Stimulated activated naive CD8-positive, alpha-beta T cell treated with anti-CD3 and anti-CD28 coated beads, Interleukin-15, amount 100 ng/mL, for 72 hours (primary cell): Measurements from ENCODE around the gene ADAMTSL2.
A peak's percentile ranks its signal among the peaks of the same experiment; 100 is the strongest.
"Not testable (repeated sequence)": the region's sequence is repeated elsewhere in the genome, so short reads cannot be mapped to it uniquely, and the experiment has no call there.

Experiments used
- ATAC-seq: fragments of 150-1000 bp; cut with Tn5 transposase; 2 replicates; pipeline ENCODE4 v1.10.0; 2021; ENCODE audit warnings: mild to moderate bottlenecking, moderate library complexity
- DNase-seq, 2 donors: peaks; one replicate each; pipeline ENCODE4 v3.0.0; 2021 to 2022
- H3K27ac Mint-ChIP-seq, 2 donors: one replicate each; pipeline ENCODE4 v1.8.0; 2022; ENCODE audit warnings: mild to moderate bottlenecking in 2 of 2, mixed read lengths in 2 of 2, moderate library complexity in 2 of 2
- H3K27me3 Mint-ChIP-seq: one replicate; pipeline ENCODE4 v1.8.0; 2022; ENCODE audit warnings: mixed read lengths
- H3K4me1 Mint-ChIP-seq: one replicate; pipeline ENCODE4 v1.8.0; 2022; ENCODE audit warnings: mild to moderate bottlenecking, mixed read lengths
- H3K4me3 Mint-ChIP-seq, 2 donors: one replicate each; pipeline ENCODE4 v1.8.0; 2022; ENCODE audit warnings: mild to moderate bottlenecking in 2 of 2, mixed read lengths in 2 of 2, moderate library complexity in 1 of 2
- H3K9me3 Mint-ChIP-seq, 2 donors: one replicate each; pipeline ENCODE4 v1.8.0; 2022; ENCODE audit warnings: mixed read lengths in 2 of 2

ADAMTSL2 gene

DNA sequence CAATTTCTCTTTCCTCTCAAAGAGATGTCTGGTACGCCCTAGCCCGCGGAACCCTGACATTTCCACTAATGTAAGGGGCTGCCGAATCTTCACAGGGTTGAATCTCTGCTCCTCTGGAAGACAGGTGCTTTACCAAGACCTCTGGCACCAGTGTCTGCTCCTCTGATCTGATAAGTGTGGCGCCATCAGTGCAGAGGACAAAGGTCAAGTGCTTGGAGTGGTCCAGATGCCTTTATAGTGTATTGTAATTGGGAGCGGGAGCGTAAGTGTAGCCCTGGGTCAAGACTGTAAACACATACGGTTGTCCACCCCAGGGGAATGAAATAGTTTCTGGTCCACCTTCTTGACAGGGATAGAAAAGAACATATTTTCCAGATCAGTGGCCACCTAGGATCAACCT lies 17.7 kb downstream of the ADAMTSL2 start:
- no peaks in the 10 kb centered on the region for H3K27me3 Mint-ChIP-seq
- H3K9me3 Mint-ChIP-seq, result no peaks in the 10 kb centered on the region
- no peak overlapping the region for H3K27ac Mint-ChIP-seq
- H3K4me3 Mint-ChIP-seq, result no peak overlapping the region
- H3K4me1 Mint-ChIP-seq, result no peaks in the 10 kb centered on the region
- ATAC-seq (no peak), DNase-seq (no peak)

DNA sequence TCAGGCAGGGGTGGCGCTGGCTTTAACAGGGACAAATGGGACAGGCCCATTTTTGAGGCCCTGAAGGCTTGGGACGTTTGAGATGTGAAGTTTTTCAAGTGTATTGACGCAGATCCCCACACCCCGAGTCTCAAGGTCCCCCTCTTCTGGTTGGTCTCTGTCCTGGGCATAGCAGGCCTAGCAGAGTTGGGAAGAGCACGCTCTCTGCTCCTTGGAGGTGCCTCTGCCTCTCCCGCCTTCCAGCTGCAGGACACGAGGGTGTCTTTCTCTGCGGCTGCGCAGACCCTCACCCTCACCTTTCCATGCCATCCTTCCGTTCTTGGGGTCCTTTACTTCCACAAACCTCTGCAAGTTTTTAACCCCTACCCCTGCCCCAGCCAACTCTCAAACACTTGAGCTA lies 18.6 kb downstream of the ADAMTSL2 start:
- ATAC-seq (no peak), DNase-seq (no peak)
- H3K27ac Mint-ChIP-seq, result peak overlapping the region in 1 of 2 donors; percentile 52
- H3K27me3 Mint-ChIP-seq, result no peaks in the 10 kb centered on the region
- H3K4me3 Mint-ChIP-seq, result no peak overlapping the region
- no peaks in the 10 kb centered on the region for H3K9me3 Mint-ChIP-seq
- peaks cover 4% of the 10 kb centered on the region for H3K4me1 Mint-ChIP-seq

GRCh38 chr9:133553973-133554713 lies 19.6 kb downstream of the ADAMTSL2 start:
- peaks cover 8% of the 10 kb centered on the region for H3K27me3 Mint-ChIP-seq
- H3K4me3 Mint-ChIP-seq, result no peak overlapping the region
- H3K9me3 Mint-ChIP-seq, result no peaks in the 10 kb centered on the region
- DNase-seq (no peak), ATAC-seq (no peak)
- H3K4me1 Mint-ChIP-seq, result peaks cover 15% of the 10 kb centered on the region
- H3K27ac Mint-ChIP-seq, result no peak overlapping the region

- H3K4me1 Mint-ChIP-seq, result peaks cover 15% of the 10 kb centered on the region
- H3K27me3 Mint-ChIP-seq, result peaks cover 8% of the 10 kb centered on the region
- H3K27ac Mint-ChIP-seq, result no peak overlapping the region
- DNase-seq, result no peak
- no peak for ATAC-seq
- H3K4me3 Mint-ChIP-seq, result no peak overlapping the region
- H3K9me3 Mint-ChIP-seq, result no peaks in the 10 kb centered on the region
Observed at GRCh38 chr9:133554729-133555128, 20.2 kb downstream of the ADAMTSL2 start.

DNA sequence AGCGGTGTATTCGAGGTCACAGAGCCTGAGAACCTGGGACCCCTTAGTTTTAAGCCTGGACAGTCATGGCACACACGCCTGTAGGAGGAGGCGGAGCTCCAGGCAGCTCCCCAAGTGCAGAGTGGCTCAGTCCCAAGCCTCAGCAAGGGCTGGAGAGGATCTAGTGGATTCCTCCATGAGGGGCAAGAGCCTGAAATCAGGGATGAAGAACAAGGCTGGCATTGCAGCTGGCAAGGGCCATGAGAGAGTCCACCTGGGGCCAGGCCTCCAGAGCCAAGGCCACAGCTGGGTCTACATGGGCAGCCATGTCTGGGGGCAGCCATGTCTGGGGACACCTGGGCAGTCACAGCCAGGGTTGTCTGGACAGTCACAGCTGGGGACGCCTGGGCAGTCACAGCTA lies 21.9 kb downstream of the ADAMTSL2 start:
- H3K27me3 Mint-ChIP-seq, result peaks cover 8% of the 10 kb centered on the region
- ATAC-seq, result no peak
- H3K4me3 Mint-ChIP-seq, result no peak overlapping the region
- no peak for DNase-seq
- no peak overlapping the region for H3K27ac Mint-ChIP-seq
- H3K4me1 Mint-ChIP-seq, result peaks cover 15% of the 10 kb centered on the region
- H3K9me3 Mint-ChIP-seq, result no peaks in the 10 kb centered on the region

DNA sequence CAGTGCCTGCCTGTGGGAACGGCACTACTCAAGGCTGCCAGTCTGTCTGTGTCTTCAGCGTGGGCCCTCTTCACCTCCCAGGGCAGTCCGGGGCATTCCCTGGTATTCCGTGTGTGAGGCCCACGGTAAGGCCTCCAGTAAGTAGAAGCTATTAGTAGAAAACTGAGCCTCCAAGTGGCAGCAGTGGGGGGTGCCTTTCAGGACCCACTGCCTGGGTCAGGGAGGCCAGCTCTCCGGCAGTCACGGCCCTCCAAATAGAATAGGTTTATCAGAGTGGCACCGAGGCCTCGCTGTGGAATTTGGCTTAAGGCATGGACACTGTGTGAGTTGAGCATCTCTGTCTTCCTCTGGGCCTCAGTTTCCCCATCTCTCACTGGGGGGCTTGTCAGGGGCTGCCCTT lies 23.1 kb downstream of the ADAMTSL2 start:
- ATAC-seq, result no peak
- peaks cover 15% of the 10 kb centered on the region for H3K4me1 Mint-ChIP-seq
- H3K9me3 Mint-ChIP-seq, result no peaks in the 10 kb centered on the region
- no peak overlapping the region for H3K4me3 Mint-ChIP-seq
- no peak for DNase-seq
- no peak overlapping the region for H3K27ac Mint-ChIP-seq
- H3K27me3 Mint-ChIP-seq, result peaks cover 8% of the 10 kb centered on the region

DNA sequence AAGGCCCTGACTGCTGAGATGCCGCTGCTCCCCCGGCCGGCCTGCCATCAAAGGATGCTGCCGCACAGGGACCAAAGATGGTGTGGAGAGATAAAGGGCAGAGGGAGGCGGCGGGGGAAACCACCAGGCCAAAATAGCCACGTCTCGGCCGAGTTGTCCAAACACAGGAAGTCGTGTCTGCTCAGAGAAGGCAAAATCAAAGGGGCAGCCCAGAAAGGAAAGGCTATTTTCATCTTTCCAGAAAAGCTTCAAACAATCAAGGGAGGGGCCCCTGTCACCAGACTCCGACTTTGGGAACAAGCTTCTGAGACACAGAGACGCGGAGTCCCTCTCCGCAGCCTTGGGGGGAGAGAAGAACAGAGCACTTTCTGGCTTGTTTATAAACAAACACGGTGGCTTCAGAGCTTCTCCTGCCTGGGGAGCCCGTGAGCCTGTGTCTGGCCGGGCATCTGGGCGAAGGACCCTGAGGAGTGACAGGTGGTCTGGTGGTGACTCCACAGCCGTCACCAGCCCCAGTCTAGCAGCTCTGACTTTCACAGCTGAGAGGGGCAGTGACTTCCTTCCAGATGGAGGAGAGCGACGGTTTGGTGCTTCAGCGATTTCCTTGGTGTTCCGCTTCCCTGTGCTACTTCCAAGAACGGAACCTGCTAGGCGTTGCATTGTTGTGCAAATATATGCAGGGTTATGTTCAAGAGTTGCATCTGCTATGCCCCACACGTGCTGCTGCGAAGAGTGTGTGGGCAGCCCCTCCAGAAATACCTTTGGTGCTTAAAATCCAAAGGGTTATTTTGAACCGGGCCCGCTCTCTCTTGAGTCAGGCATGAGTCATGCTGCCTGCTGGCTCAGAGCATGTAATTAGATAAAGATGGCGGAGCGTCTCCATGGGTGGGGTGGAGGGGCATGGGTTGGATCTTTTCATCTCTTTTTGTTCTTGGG lies 24.0 kb downstream of the ADAMTSL2 start:
- peak overlapping the region; percentile 14 to 22 for H3K4me3 Mint-ChIP-seq
- H3K4me1 Mint-ChIP-seq, result peaks cover 20% of the 10 kb centered on the region
- peak overlapping the region; percentile 43 to 71 for H3K27ac Mint-ChIP-seq
- peaks cover 12% of the 10 kb centered on the region for H3K27me3 Mint-ChIP-seq
- no peaks in the 10 kb centered on the region for H3K9me3 Mint-ChIP-seq
- peak; percentile 38 for ATAC-seq
- DNase-seq, result no peak

DNA sequence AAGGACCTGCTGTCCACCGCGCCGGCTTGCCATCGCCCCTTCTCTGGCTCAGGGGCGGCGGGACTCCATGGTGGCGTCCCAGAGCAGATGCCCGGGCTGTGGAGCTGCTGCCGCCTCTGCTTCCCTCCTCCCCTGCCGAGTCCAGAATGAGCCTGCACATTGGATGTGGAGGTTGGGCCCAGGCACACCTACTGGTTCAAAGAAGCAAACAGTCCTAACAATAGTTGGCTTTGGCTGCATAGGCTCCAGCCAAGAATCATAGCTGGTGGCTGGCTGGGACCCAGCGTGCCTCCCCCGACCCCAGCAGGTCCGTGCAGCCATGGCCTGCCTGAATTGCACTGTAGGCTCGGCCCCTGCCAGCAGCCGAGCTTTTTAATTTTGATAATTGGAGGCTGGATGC lies 25.8 kb downstream of the ADAMTSL2 start:
- Mint-ChIP-seq H3K27ac (no peak overlapping the region), H3K9me3 (no peaks in the 10 kb centered on the region), H3K27me3 (peaks cover 17% of the 10 kb centered on the region), H3K4me1 (peaks cover 22% of the 10 kb centered on the region), H3K4me3 (no peak overlapping the region)
- no peak for DNase-seq
- no peak for ATAC-seq

DNA sequence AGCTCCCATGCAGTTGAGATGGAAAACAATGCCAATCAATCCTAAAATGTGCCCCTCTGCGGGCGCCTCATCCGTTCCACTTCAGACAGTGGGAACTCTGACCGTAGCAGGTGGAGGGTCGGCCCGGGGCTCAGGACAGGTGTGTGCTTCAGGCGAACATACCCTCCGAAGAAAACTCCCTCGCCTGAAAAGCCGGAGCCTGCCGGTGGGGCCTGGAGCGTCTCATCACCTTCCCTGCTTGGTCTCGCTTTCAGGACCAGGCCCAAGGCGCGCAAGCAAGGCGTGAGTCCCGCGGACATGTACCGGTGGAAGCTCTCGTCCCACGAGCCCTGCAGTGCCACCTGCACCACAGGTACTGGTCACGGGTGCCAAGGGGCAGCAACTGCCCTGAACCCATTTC lies 26.4 kb downstream of the ADAMTSL2 start:
- Mint-ChIP-seq H3K4me3 (no peak overlapping the region), H3K9me3 (no peaks in the 10 kb centered on the region)

GRCh38 chr9:133561976-133562554 lies 27.6 kb downstream of the ADAMTSL2 start:
- Mint-ChIP-seq H3K4me1 (peaks cover 22% of the 10 kb centered on the region), H3K4me3 (no peak overlapping the region), H3K27me3 (peaks cover 17% of the 10 kb centered on the region), H3K9me3 (no peaks in the 10 kb centered on the region), H3K27ac (no peak overlapping the region)
- ATAC-seq (no peak), DNase-seq (no peak)

More for the DNA sequence above, 26.4 kb downstream of the ADAMTSL2 start:
- H3K27me3 Mint-ChIP-seq, result peaks cover 17% of the 10 kb centered on the region
- no peak overlapping the region for H3K27ac Mint-ChIP-seq
- ATAC-seq, result no peak
- no peak for DNase-seq
- peaks cover 22% of the 10 kb centered on the region for H3K4me1 Mint-ChIP-seq

DNA sequence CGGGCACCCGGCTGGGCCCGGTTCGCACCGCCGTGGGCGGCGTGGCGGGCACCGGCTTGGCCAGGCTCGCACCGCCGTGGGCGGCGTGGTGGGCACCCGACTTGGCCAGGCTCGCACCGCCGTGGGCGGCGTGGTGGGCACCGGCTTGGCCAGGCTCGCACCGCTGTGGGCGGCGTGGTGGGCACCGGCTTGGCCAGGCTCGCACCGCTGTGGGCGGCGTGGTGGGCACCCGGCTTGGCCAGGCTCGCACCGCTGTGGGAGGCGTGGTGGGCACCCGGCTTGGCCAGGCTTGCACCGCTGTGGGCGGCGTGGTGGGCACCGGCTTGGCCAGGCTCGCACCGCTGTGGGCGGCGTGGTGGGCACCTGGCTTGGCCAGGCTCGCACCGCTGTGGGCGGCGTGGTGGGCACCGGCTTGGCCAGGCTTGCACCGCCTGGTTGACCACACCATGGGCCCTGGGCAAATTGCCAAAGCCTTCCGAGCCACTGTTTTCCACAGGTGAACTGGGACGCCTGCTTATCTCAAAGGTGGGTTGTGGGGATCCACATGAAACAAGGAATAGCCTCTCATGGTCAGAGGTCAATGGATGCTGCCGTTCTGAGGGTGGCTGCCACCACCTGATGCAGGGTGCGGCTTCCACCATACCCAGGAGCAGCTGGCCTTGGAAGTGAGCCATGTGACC lies 28.2 kb downstream of the ADAMTSL2 start:
- no peak for ATAC-seq
- no peaks in the 10 kb centered on the region for H3K9me3 Mint-ChIP-seq
- H3K27ac Mint-ChIP-seq, result no peak overlapping the region

DNA sequence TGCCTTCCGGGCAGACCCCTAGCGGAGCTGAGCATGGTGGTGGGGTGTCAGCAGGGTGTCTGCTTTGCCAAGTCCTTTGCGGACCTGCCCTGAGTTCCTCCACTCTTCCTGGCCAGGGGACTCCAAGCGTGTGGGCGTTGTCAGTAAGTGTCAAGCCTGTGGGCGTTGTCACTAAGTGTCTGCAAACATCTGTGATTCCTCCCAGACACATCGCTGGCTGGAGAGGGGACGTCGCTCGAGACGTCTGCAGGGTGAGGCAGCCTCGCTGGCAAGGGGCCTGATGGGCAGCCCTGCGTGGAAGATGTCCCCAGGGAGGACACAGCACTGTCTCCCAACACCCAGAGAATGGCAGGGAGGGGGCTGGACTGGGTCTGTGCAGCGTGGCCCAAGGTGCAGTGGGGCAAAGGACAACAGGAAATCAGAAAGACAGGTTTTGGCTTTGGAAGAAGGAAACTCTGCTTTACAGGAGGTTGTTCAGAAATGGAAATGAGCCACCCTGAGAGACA lies 28.8 kb downstream of the ADAMTSL2 start:
- Mint-ChIP-seq H3K9me3 (no peaks in the 10 kb centered on the region), H3K4me1 (peaks cover 15% of the 10 kb centered on the region), H3K27ac (peak overlapping the region in 1 of 2 donors; percentile 98), H3K4me3 (no peak overlapping the region), H3K27me3 (peaks cover 16% of the 10 kb centered on the region)
- ATAC-seq, result no peak
- no peak for DNase-seq

More for the DNA sequence above, 28.2 kb downstream of the ADAMTSL2 start:
- H3K4me1 Mint-ChIP-seq, result peaks cover 21% of the 10 kb centered on the region
- no peak overlapping the region for H3K4me3 Mint-ChIP-seq
- peaks cover 17% of the 10 kb centered on the region for H3K27me3 Mint-ChIP-seq
- no peak for DNase-seq

DNA sequence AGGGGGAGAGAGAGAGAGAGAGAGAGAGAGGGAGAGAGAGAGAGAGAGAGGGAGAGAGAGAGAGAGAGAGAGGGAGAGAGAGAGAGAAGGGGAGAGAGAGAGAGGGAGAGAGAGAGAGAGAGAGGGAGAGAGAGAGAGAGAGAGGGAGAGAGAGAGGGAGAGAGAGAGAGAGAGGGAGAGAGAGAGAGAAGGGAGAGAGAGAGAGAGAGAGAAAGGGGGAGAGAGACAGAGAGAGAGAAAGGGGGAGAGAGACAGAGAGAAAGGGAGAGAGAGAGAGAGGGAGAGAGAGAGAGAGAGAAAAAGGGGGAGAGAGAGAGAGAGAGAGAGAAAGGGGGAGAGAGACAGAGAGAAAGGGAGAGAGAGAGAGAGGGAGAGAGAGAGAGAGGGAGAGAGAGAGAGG lies 29.3 kb downstream of the ADAMTSL2 start:
- ATAC-seq, result not testable (repeated sequence)

GRCh38 chr9:133564451-133565116 lies 30.1 kb downstream of the ADAMTSL2 start:
- Mint-ChIP-seq H3K27me3 (peaks cover 9% of the 10 kb centered on the region), H3K9me3 (no peaks in the 10 kb centered on the region), H3K4me1 (peaks cover 7% of the 10 kb centered on the region), H3K4me3 (no peak overlapping the region), H3K27ac (no peak overlapping the region)
- ATAC-seq (no peak), DNase-seq (no peak)

More for the DNA sequence above, 29.3 kb downstream of the ADAMTSL2 start:
- Mint-ChIP-seq H3K4me1 (peaks cover 11% of the 10 kb centered on the region), H3K27ac (peak overlapping the region in 1 of 2 donors; percentile 98), H3K27me3 (peaks cover 11% of the 10 kb centered on the region)
- H3K9me3 Mint-ChIP-seq, DNase-seq, H3K4me3 Mint-ChIP-seq: not testable (repeated sequence)

GRCh38 chr9:133566382-133566781 lies 31.9 kb downstream of the ADAMTSL2 start:
- Mint-ChIP-seq H3K9me3 (no peaks in the 10 kb centered on the region), H3K27me3 (peaks cover 9% of the 10 kb centered on the region), H3K4me3 (no peak overlapping the region), H3K4me1 (peaks cover 7% of the 10 kb centered on the region), H3K27ac (no peak overlapping the region)
- DNase-seq, result no peak
- no peak for ATAC-seq
